ENCODE data around the gene PIP5K1C.

- no peak for TF ChIP-seq CTCF (IDR thresholded peaks at IDR 0.05)
- TF ChIP-seq EZH2 (IDR thresholded peaks at IDR 0.05; ENCODE audit: borderline replicate concordance, insufficient read depth, low read depth, low read length, poor library complexity, severe bottlenecking) = no peak
Observed at GRCh38 chr19:3612901-3613741, 87.1 kb downstream of the PIP5K1C start.

All from B cell (primary cell).